GM12878 (cell line): Measurements from ENCODE around the gene P2RX7. TPM values are rescaled to one million over a fixed set of nuclear protein-coding genes. Genes with fewer than 3 reads are reported as not detected.

ENCODE experiments used
- ATAC-seq: fragments of 200-7000 bp; cut with Tn5 transposase; 3 replicates; pipeline ENCODE4 v1.9.1; 2020; ENCODE audit warnings: mild to moderate bottlenecking, moderate library complexity
- BruUV-seq: library from RNA; stranded (reverse); fragments of 400-500 nt; replicated peaks from 2 replicates; lab custom pipeline; 2021; lab: Mats Ljungman, UMichigan
- CTCF ChIA-PET: fragments of 300-600 bp; sonication (Branson Sonifier 250); formaldehyde crosslinking; extraction: SDS; loops from one replicate; lab custom pipeline; 2021; ENCODE audit warnings: inconsistent platforms; lab: Yijun Ruan, JAX
- POLR2A ChIA-PET: fragments of 350-600 bp; formaldehyde crosslinking; extraction: SDS; loops from one replicate; lab custom pipeline; 2021; ENCODE audit warnings: inconsistent platforms; lab: Charles Lee
- RAD21 ChIA-PET: fragments of 300-600 bp; sonication (Branson Sonifier 250); formaldehyde crosslinking; loops from one replicate; lab custom pipeline; 2023; ENCODE audit warnings: antibody characterized with exemption; ENCODE audit not compliant: unreplicated experiment; lab: Charles Lee
- SMC1A ChIA-PET: fragments of 300-600 bp; sonication (Branson Sonifier 250); formaldehyde crosslinking; loops from one replicate; lab custom pipeline; 2023; ENCODE audit not compliant: unreplicated experiment, uncharacterized antibody; lab: Charles Lee
- DNase-seq: peaks from one replicate; pipeline ENCODE4 v3.0.0-alpha.2; 2011; ENCODE audit warnings: low read depth, low spot score
- FAIRE-seq: peaks from 3 replicates; lab custom pipeline; 2011; peaks lifted over from hg19 to GRCh38; lab: Jason Lieb, UNC
- H2AFZ ChIP-seq: 2 replicates; pipeline ENCODE4 v1.6.0; 2011; ENCODE audit warnings: low read depth, low read length, control low read depth; ENCODE audit not compliant: control insufficient read depth
- H3K27ac ChIP-seq: 2 replicates; pipeline ENCODE4 v1.5.1; 2011; ENCODE audit warnings: control low read depth; ENCODE audit not compliant: control insufficient read depth, insufficient read depth
- H3K27me3 ChIP-seq, 2 experiments: replicated peaks in 1 of 2; 2 replicates each; pipeline versions ENCODE4 v1.6.0 to v1.6.1; 2011; ENCODE audit warnings: low read length in 1 of 2; ENCODE audit not compliant: control insufficient read depth in 2 of 2, insufficient read depth in 2 of 2
- H3K36me3 ChIP-seq, 2 experiments: 2 replicates each; pipeline ENCODE4 v1.5.1; 2011; ENCODE audit warnings: low read length in 1 of 2; ENCODE audit not compliant: control insufficient read depth in 2 of 2, insufficient read depth in 2 of 2
- H3K4me1 ChIP-seq: 2 replicates; pipeline ENCODE4 v1.6.1; 2011; ENCODE audit warnings: mild to moderate bottlenecking, low read length, moderate library complexity, mixed read lengths; ENCODE audit not compliant: control insufficient read depth, insufficient read depth
- H3K4me2 ChIP-seq: 2 replicates; pipeline ENCODE4 v1.6.0; 2011; ENCODE audit warnings: control low read depth; ENCODE audit not compliant: control insufficient read depth, insufficient read depth
- H3K4me3 ChIP-seq: fragments of 200-600 bp; sonication (generic); 2 replicates; pipeline ENCODE4 v1.5.1; 2016
- H3K79me2 ChIP-seq: 2 replicates; pipeline ENCODE4 v1.6.0; 2011; ENCODE audit warnings: low read length; ENCODE audit not compliant: control insufficient read depth, insufficient read depth
- H3K9ac ChIP-seq: 2 replicates; pipeline ENCODE4 v1.8.0; 2011; ENCODE audit warnings: low read length, control low read depth, mixed read lengths; ENCODE audit not compliant: control insufficient read depth, insufficient read depth
- H3K9me3 ChIP-seq: replicated peaks from 3 replicates; pipeline ENCODE4 v1.5.1; 2011; ENCODE audit warnings: mild to moderate bottlenecking, low read length; ENCODE audit not compliant: control insufficient read depth, insufficient read depth
- H4K20me1 ChIP-seq: 2 replicates; pipeline ENCODE4 v1.6.0; 2011; ENCODE audit not compliant: control insufficient read depth, insufficient read depth
- ATF7 ChIP-seq: fragments of 450-650 bp; IDR thresholded peaks from 2 replicates; pipeline ENCODE4 v1.6.1; 2016; ENCODE audit warnings: low read depth, mild to moderate bottlenecking
- E2F8 ChIP-seq: fragments of 450-650 bp; IDR thresholded peaks from 2 replicates; pipeline ENCODE4 v1.6.1; 2018; ENCODE audit warnings: mild to moderate bottlenecking, low read depth, moderate library complexity; ENCODE audit not compliant: partially characterized antibody
- HDAC2 ChIP-seq: fragments of 200-600 bp; sonication (generic); IDR thresholded peaks from 2 replicates; pipeline ENCODE4 v1.6.1; 2017
- IRF5 ChIP-seq: fragments of 450-650 bp; IDR thresholded peaks from 2 replicates; pipeline ENCODE4 v1.6.1; 2017; ENCODE audit warnings: borderline replicate concordance
- KDM1A ChIP-seq: fragments of 200-600 bp; sonication (generic); IDR thresholded peaks from 2 replicates; pipeline ENCODE4 v1.6.1; 2016; ENCODE audit warnings: borderline replicate concordance
- MTA2 ChIP-seq: fragments of 450-650 bp; IDR thresholded peaks from 2 replicates; pipeline ENCODE4 v1.6.1; 2016; ENCODE audit warnings: low read depth, mild to moderate bottlenecking, moderate library complexity
- POLR2AphosphoS5 ChIP-seq: IDR thresholded peaks from 2 replicates; pipeline ENCODE4 v1.6.1; 2011; ENCODE audit warnings: mild to moderate bottlenecking, low read length, inconsistent platforms
- RCOR1 ChIP-seq: conservative IDR thresholded peaks from 2 replicates; pipeline ENCODE4 v1.6.1; 2012; ENCODE audit warnings: low read depth, low read length, improper control_type of control experiment
- RFX5 ChIP-seq: IDR thresholded peaks from 2 replicates; pipeline ENCODE4 v1.6.1; 2011; ENCODE audit warnings: low read depth, low read length, improper control_type of control experiment
- SREBF2 ChIP-seq: IDR thresholded peaks from 2 replicates; pipeline ENCODE4 v1.6.1; 2012; ENCODE audit warnings: mild to moderate bottlenecking, low read length
- ZNF622 ChIP-seq: fragments of 450-650 bp; IDR thresholded peaks from 2 replicates; pipeline ENCODE4 v1.6.1; 2017; ENCODE audit warnings: mild to moderate bottlenecking, inconsistent platforms
- ZSCAN29 ChIP-seq: fragments of 450-650 bp; IDR thresholded peaks from 2 replicates; pipeline ENCODE4 v1.6.1; 2017; ENCODE audit warnings: mild to moderate bottlenecking, moderate library complexity
- WGBS: methylation state at CpG from one replicate; pipeline ENCODE4 v1.1.6; 2016; ENCODE audit warnings: low lambda C conversion rate; ENCODE audit not compliant: insufficient replicate concordance, insufficient coverage; ENCODE audit errors: missing lambda C conversion rate; 5-methylcytosine and 5-hydroxymethylcytosine counted together
- in situ Hi-C: fragments of 300-500 bp; cut with MboI; formaldehyde crosslinking; loops from 9 replicates; pipeline ENCODE4 v1.14.3; 2018; ENCODE audit warnings: mixed read lengths
- intact Hi-C: fragments of 100-400 bp; cut with micrococcal nuclease; formaldehyde crosslinking; loops from one replicate; pipeline ENCODE4 v1.14.2; 2022; ENCODE audit not compliant: unreplicated experiment
- polyA plus RNA-seq, 11 experiments: library from polyadenylated mRNA; depleted of rRNA in 4 of 11; unstranded in 6 of 11; stranded (reverse) in 5 of 11; fragments of >200 nt; fragmentation: Nextera tagmentation in 4 of 11; fragmentation: Illumina TruSeq in 1 of 11; extraction: Ambion mirVana in 4 of 11; extraction: Trizol in 1 of 11; gene quantifications; 1 replicate in 1 of 11; 2 replicates in 10 of 11; pipeline versions ENCODE4 v1.2.1 to v1.2.3, GENCODE V29; 2011 to 2016; ENCODE audit warnings: inconsistent platforms in 2 of 11, missing spikeins in 2 of 11, low read depth in 1 of 11
- total RNA-seq, 4 experiments: library from RNA; depleted of rRNA in 3 of 4; stranded (reverse); fragments of >200 nt in 3 of 4; fragmentation: Illumina TruSeq in 1 of 4; extraction: Trizol in 1 of 4; gene quantifications; 2 replicates each; pipeline versions ENCODE4 v1.2.1 to v1.2.3, GENCODE V29; 2013 to 2021
- TF ChIP-seq, protein P1 (sequence below), 3 experiments: IDR thresholded peaks in 2 of 3; conservative IDR thresholded peaks in 1 of 3; 2 replicates each; pipeline ENCODE4 v1.5.1; 2011; ENCODE audit warnings: low read depth in 3 of 3, low read length in 3 of 3, mild to moderate bottlenecking in 3 of 3, control low read depth in 2 of 3, moderate library complexity in 2 of 3, inconsistent platforms in 1 of 3, mixed read lengths in 1 of 3; ENCODE audit not compliant: control insufficient read depth in 2 of 3, insufficient read depth in 1 of 3; ENCODE audit errors: extremely low read depth in 1 of 3
- TF ChIP-seq, protein P2 (sequence below): IDR thresholded peaks from 2 replicates; pipeline ENCODE4 v1.6.1; 2012; ENCODE audit warnings: low read depth, low read length, improper control_type of control experiment

The P2RX7 gene
- total and polyA plus RNA-seq, 10 of the 15 experiments (the other 5 are each of a cell fraction or from before 2014, with no cell fraction given), result 0.74 to 2.6 (median 1.5) TPM

DNA sequence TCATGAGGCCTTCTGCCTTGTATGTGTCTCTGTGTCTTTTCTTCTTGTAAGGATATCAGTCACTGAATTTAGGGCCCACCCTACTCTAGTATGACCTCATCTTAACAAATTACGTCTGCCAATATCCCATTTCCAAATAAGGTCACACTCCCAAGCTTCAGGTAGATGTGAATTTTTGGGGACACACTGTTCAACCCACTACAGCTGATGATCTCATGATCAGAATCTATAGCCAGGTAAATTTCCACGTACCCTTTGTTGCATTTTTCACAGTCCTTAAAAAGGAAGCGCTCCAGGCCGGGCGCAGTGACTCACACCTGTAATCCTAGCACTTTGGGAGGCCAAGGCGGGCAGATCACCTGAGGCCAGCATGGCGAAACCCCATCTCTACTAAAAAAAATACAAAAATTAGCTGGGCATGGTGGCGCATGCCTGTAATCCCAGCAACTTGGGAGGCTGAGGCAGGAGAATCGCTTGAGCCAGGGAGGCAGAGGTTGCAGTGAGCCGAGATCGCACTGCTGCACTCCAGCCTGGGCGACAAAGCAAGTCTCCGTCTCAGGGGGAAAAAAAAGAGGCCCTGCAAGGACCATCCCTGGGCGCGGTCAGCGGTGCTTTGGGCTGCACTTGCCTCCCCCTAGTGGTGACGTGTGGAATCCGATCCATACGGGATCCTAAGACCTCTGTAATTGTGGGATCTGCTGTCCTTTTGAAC, 97.3 kb downstream of the P2RX7 start (continued):
- TF ChIP-seq, protein P1, sequence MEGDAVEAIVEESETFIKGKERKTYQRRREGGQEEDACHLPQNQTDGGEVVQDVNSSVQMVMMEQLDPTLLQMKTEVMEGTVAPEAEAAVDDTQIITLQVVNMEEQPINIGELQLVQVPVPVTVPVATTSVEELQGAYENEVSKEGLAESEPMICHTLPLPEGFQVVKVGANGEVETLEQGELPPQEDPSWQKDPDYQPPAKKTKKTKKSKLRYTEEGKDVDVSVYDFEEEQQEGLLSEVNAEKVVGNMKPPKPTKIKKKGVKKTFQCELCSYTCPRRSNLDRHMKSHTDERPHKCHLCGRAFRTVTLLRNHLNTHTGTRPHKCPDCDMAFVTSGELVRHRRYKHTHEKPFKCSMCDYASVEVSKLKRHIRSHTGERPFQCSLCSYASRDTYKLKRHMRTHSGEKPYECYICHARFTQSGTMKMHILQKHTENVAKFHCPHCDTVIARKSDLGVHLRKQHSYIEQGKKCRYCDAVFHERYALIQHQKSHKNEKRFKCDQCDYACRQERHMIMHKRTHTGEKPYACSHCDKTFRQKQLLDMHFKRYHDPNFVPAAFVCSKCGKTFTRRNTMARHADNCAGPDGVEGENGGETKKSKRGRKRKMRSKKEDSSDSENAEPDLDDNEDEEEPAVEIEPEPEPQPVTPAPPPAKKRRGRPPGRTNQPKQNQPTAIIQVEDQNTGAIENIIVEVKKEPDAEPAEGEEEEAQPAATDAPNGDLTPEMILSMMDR (IDR thresholded peaks at IDR 0.05 in 2 of 3, conservative IDR thresholded peaks at IDR 0.05 in 1 of 3; ENCODE audit: control insufficient read depth in 2 of 3, extremely low read depth in 1 of 3, insufficient read depth in 1 of 3, low read depth in 3 of 3, low read length in 3 of 3), result peak; percentile 66 to 87 (median 79)

DNA sequence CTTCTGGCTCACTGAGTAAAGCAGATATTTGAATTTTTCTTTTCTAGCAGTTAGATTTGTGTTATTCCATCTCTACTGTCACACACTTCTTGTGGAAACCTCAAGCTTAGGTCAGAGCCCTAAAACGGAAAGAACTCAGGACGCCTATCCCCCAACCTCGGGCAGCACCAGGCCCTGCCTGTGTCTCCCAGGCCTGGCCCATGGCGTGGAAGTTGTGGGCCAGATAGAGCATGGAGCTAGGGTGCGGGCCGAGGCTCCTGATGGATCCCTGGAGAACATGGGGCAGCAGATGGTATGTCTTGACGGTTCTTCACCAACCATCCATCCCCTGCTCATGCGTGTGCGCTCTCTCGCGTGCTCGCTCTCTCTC, 97.8 kb downstream of the P2RX7 start:
- H3K4me2 ChIP-seq, result no peak overlapping the region
- TF ChIP-seq E2F8 (no peak), IRF5 (no peak), ZSCAN29 (no peak), POLR2AphosphoS5 (no peak), RFX5 (no peak), ATF7 (no peak), KDM1A (no peak), ZNF622 (no peak), RCOR1 (no peak), HDAC2 (no peak), SREBF2 (no peak), MTA2 (no peak)
- TF ChIP-seq, protein P2, sequence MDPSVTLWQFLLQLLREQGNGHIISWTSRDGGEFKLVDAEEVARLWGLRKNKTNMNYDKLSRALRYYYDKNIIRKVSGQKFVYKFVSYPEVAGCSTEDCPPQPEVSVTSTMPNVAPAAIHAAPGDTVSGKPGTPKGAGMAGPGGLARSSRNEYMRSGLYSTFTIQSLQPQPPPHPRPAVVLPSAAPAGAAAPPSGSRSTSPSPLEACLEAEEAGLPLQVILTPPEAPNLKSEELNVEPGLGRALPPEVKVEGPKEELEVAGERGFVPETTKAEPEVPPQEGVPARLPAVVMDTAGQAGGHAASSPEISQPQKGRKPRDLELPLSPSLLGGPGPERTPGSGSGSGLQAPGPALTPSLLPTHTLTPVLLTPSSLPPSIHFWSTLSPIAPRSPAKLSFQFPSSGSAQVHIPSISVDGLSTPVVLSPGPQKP, result no peak
- ATAC-seq, result no peak
- H3K4me1 ChIP-seq, result peaks cover 13% of the 10 kb centered on the region
- H3K9me3 ChIP-seq, result no peaks in the 10 kb centered on the region
- DNase-seq, result no peak
- WGBS, result 87% methylated on average over 12 of the region's 12 CpGs
- H3K36me3 ChIP-seq, result no peaks in the 10 kb centered on the region; a peak in 3 of 4 replicates
- RAD21 ChIA-PET, result interaction anchor here (1.1 to 1.5 kb wide), 3 partner anchors 70 to 170 kb away, joined by 3 to 5 read pairs (median 4); no protein-coding TSS in a partner anchor
- CTCF ChIA-PET, result interaction anchor here (0.5 to 3.1 kb wide), 11 partner anchors 9 to 1218 kb away, joined by 3 to 19 read pairs (median 4); partner anchors contain the start of gene P2RX7
- no peak for FAIRE-seq
- POLR2A ChIA-PET, result no interaction called here
- H4K20me1 ChIP-seq, result no peaks in the 10 kb centered on the region
- SMC1A ChIA-PET, result interaction anchor here (0.7 to 1.6 kb wide), 3 partner anchors 9 to 169 kb away, joined by 3 to 5 read pairs (median 4); no protein-coding TSS in a partner anchor
- no peaks in the 10 kb centered on the region for H3K27me3 ChIP-seq
- H2AFZ ChIP-seq, result no peak overlapping the region
- intact Hi-C loops, result no loop called here
- TSS peak; percentile 57 for BruUV-seq
- in situ Hi-C loops, result no loop called here
- H3K27ac ChIP-seq, result no peak overlapping the region
- H3K9ac ChIP-seq, result no peak overlapping the region
- no peak overlapping the region for H3K4me3 ChIP-seq
- H3K79me2 ChIP-seq, result no peaks in the 10 kb centered on the region
